Measurements from ENCODE around the gene KCNG3. TPM values are rescaled to one million over a fixed set of nuclear protein-coding genes. Genes with fewer than 3 reads are reported as not detected.

KCNG3 gene
- total RNA-seq, 1 donor from 2014 or later = not detected

GRCh38 chr2:42480402-42480801 is 13.4 kb downstream of the KCNG3 start:
- TF ChIP-seq CTCF (conservative IDR thresholded peaks at IDR 0.05) = no peak
- no peaks in the 10 kb centered on the region for H3K36me3 Mint-ChIP-seq (ENCODE audit: low read depth)
- DNase-seq (ENCODE audit: low read depth, low spot score) = no peak
- no peak overlapping the region for H3K27ac Mint-ChIP-seq (ENCODE audit: unreplicated experiment)
- H3K4me3 Mint-ChIP-seq = no peak overlapping the region
- no peaks in the 10 kb centered on the region for H3K4me1 Mint-ChIP-seq
- no peaks in the 10 kb centered on the region for H3K9me3 Mint-ChIP-seq
- no peaks in the 10 kb centered on the region for H3K27me3 Mint-ChIP-seq (ENCODE audit: low read depth)

- Mint-ChIP-seq H3K27me3 (ENCODE audit: low read depth) (no peaks in the 10 kb centered on the region), H3K9me3 (no peaks in the 10 kb centered on the region), H3K27ac (ENCODE audit: unreplicated experiment) (no peak overlapping the region), H3K4me1 (no peaks in the 10 kb centered on the region), H3K4me3 (no peak overlapping the region), H3K36me3 (ENCODE audit: low read depth) (no peaks in the 10 kb centered on the region)
- TF ChIP-seq CTCF (conservative IDR thresholded peaks at IDR 0.05) = no peak
- DNase-seq (ENCODE audit: low read depth, low spot score) = no peak
These were observed 18.9 kb downstream of the KCNG3 start for GRCh38 chr2:42474765-42475454.

- Mint-ChIP-seq H3K36me3 (ENCODE audit: low read depth) (no peaks in the 10 kb centered on the region), H3K9me3 (no peaks in the 10 kb centered on the region), H3K4me3 (no peak overlapping the region), H3K27me3 (ENCODE audit: low read depth) (no peaks in the 10 kb centered on the region), H3K27ac (ENCODE audit: unreplicated experiment) (no peak overlapping the region), H3K4me1 (no peaks in the 10 kb centered on the region)
- DNase-seq (ENCODE audit: low read depth, low spot score) = no peak
- no peak for TF ChIP-seq CTCF (conservative IDR thresholded peaks at IDR 0.05)
These were observed 23.1 kb downstream of the KCNG3 start for GRCh38 chr2:42470706-42471105.

- Mint-ChIP-seq H3K4me3 (no peak overlapping the region), H3K9me3 (no peaks in the 10 kb centered on the region), H3K27me3 (ENCODE audit: low read depth) (peaks cover under 1% of the 10 kb centered on the region), H3K4me1 (no peaks in the 10 kb centered on the region), H3K36me3 (ENCODE audit: low read depth) (no peaks in the 10 kb centered on the region), H3K27ac (ENCODE audit: unreplicated experiment) (no peak overlapping the region)
- DNase-seq (ENCODE audit: low read depth, low spot score) = no peak
- no peak for TF ChIP-seq CTCF (conservative IDR thresholded peaks at IDR 0.05)
These were observed 29.2 kb downstream of the KCNG3 start for GRCh38 chr2:42464631-42465030.

- Mint-ChIP-seq H3K4me1 (no peaks in the 10 kb centered on the region), H3K4me3 (no peak overlapping the region), H3K27ac (ENCODE audit: unreplicated experiment) (peak overlapping the region; percentile 7), H3K9me3 (no peaks in the 10 kb centered on the region), H3K36me3 (ENCODE audit: low read depth) (no peaks in the 10 kb centered on the region), H3K27me3 (ENCODE audit: low read depth) (peaks cover 2% of the 10 kb centered on the region)
- no peak for TF ChIP-seq CTCF (conservative IDR thresholded peaks at IDR 0.05)
- DNase-seq (ENCODE audit: low read depth, low spot score) = no peak
These were observed 30.2 kb downstream of the KCNG3 start for GRCh38 chr2:42463570-42463969.
